ENCODE data around the gene ARID1B.

GRCh38 chr6:157020398-157020797 lies 243.2 kb downstream of the ARID1B start:
- TF ChIP-seq CTCF (conservative IDR thresholded peaks at IDR 0.05) (no peak), EZH2 (IDR thresholded peaks at IDR 0.05; ENCODE audit: low read depth) (no peak)

Measured in PC-9 (cell line).